K562 (cell line): Measurements from ENCODE around the gene ANKZF1. TPM values are rescaled to one million over a fixed set of nuclear protein-coding genes. Genes with fewer than 3 reads are reported as not detected.
A peak's percentile ranks its signal among the peaks of the same experiment; 100 is the strongest.

Experiments
- DPF2 ChIP-seq: fragments of 450-650 bp; IDR thresholded peaks from 2 replicates; pipeline ENCODE4 v1.6.1; 2016
- HNRNPUL1 ChIP-seq: fragments of 200-400 bp; formaldehyde crosslinking; IDR thresholded peaks from 2 replicates; pipeline ENCODE4 v1.6.1; 2017; ENCODE audit warnings: low read length
- KLF1 ChIP-seq: fragments of 450-650 bp; IDR thresholded peaks from 2 replicates; pipeline ENCODE4 v1.6.1; 2016; ENCODE audit warnings: missing genetic modification characterization, missing compliant biosample characterization
- RBM22 ChIP-seq: fragments of 200-400 bp; formaldehyde crosslinking; IDR thresholded peaks from 2 replicates; pipeline ENCODE4 v1.6.1; 2018; ENCODE audit warnings: low read length, low read depth; ENCODE audit not compliant: poor library complexity, severe bottlenecking
- SAFB ChIP-seq: fragments of 200-400 bp; formaldehyde crosslinking; IDR thresholded peaks from 2 replicates; pipeline ENCODE4 v1.6.1; 2017; ENCODE audit warnings: low read depth, low read length, borderline replicate concordance
- SREBF1 ChIP-seq: fragments of 150-350 bp; IDR thresholded peaks from 2 replicates; pipeline ENCODE4 v1.6.1; 2014; ENCODE audit warnings: antibody characterized with exemption, low read depth, low read length, borderline replicate concordance
- SRSF9 ChIP-seq: fragments of 200-400 bp; formaldehyde crosslinking; IDR thresholded peaks from 2 replicates; pipeline ENCODE4 v1.6.1; 2017; ENCODE audit warnings: low read depth, low read length, borderline replicate concordance
- TEAD2 ChIP-seq: fragments of 450-650 bp; IDR thresholded peaks from 2 replicates; pipeline ENCODE4 v1.6.1; 2016; ENCODE audit warnings: missing genetic modification characterization, control low read depth, missing compliant biosample characterization
- ZNF445 ChIP-seq: fragments of 250-450 bp; sonication (Bioruptor Pico); IDR thresholded peaks from 2 replicates; pipeline ENCODE4 v1.4.0; 2020; ENCODE audit warnings: low read depth, mild to moderate bottlenecking, moderate library complexity
- ZNF696 ChIP-seq: fragments of 250-450 bp; sonication (Bioruptor Pico); conservative IDR thresholded peaks from 2 replicates; pipeline ENCODE4 v1.4.0; 2020; ENCODE audit warnings: mild to moderate bottlenecking, moderate library complexity
- polyA plus RNA-seq, 8 experiments: library from polyadenylated mRNA; depleted of rRNA in 4 of 8; stranded (reverse) in 5 of 8; unstranded in 3 of 8; fragments of >200 nt; fragmentation: Nextera tagmentation in 2 of 8; fragmentation: Illumina TruSeq in 1 of 8; extraction: Ambion mirVana in 2 of 8; extraction: Trizol in 1 of 8; gene quantifications; 2 replicates each; pipeline versions ENCODE4 v1.2.1 to v1.2.3, GENCODE V29; 2011 to 2014; ENCODE audit warnings: inconsistent platforms in 1 of 8, missing spikeins in 1 of 8
- total RNA-seq, 7 experiments: library from RNA; depleted of rRNA in 6 of 7; stranded (reverse); fragments of >200 nt in 6 of 7; fragmentation: Illumina TruSeq in 2 of 7; extraction: Trizol in 2 of 7; gene quantifications; 2 replicates each; pipeline versions ENCODE4 v1.2.1 to v1.2.3, GENCODE V29; 2011 to 2021; ENCODE audit warnings: low replicate concordance in 1 of 7
- TF ChIP-seq, protein P1 (sequence below): fragments of 200-600 bp; sonication (generic); IDR thresholded peaks from one replicate; pipeline ENCODE4 v1.6.1; 2012; ENCODE audit warnings: mild to moderate bottlenecking, low read depth, low read length, inconsistent platforms
- TF ChIP-seq, protein P2 (sequence below): IDR thresholded peaks from 2 replicates; pipeline ENCODE4 v1.6.1; 2011; ENCODE audit not compliant: insufficient read length; ENCODE audit errors: extremely low read depth
- TF ChIP-seq, protein P3 (sequence below): sonication (generic); formaldehyde crosslinking; IDR thresholded peaks from 2 replicates; pipeline ENCODE4 v1.8.1; 2023; ENCODE audit warnings: mild to moderate bottlenecking, missing genetic modification reagents

The ANKZF1 gene
- total and polyA plus RNA-seq, 9 of the 15 experiments (the other 6 are each of a cell fraction or from before 2014, with no cell fraction given): 3.1 to 60.6 (median 31.0) TPM

DNA sequence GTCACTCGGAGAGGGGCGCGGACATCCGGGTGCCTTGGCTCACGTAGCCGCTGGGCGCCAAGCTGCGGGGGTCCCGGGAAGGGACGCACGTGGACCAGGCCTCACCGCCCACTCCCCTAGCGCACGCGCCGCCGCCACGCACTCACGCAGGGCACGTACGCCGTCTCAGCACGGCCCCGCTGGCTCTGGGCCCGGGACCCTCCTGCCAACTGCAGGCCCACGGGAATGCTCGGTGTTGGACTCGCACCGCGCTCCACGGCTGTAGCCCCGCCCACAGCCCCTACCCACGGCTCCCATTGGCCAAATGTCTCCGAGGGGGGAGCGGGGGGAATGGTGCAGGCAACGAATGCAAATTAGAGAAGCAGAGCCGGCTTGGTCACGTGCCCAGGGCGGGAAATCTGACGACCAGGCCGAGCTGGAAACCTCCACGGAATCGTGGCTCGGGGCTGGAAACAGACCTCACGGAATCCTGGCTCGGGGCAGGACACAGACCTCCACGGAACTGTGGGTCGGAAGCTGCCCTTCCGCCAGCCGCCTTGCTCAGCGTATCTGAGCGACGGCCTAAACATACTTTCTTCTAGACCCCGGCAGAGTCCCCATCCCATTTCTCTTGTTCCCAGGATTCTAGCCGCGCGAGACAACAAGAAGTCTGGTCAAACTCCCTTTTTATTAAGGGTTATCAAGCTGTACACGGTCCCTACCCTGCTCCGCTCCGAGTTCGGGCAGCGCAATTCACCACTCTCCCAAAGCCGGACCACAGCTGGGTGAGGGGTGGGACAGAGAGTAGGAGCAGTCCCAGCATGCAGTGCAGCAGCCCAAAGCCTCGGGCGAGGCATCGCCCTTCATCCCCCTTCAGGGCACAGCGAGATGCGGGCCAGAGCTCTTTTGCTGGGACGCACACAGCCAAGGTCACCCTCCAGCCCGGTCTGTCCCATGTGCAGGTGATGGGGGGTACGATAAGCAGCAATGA, 10.6 kb upstream of the ANKZF1 start, which contains the start of gene ABCB6 (continued):
- TF ChIP-seq, protein P1, sequence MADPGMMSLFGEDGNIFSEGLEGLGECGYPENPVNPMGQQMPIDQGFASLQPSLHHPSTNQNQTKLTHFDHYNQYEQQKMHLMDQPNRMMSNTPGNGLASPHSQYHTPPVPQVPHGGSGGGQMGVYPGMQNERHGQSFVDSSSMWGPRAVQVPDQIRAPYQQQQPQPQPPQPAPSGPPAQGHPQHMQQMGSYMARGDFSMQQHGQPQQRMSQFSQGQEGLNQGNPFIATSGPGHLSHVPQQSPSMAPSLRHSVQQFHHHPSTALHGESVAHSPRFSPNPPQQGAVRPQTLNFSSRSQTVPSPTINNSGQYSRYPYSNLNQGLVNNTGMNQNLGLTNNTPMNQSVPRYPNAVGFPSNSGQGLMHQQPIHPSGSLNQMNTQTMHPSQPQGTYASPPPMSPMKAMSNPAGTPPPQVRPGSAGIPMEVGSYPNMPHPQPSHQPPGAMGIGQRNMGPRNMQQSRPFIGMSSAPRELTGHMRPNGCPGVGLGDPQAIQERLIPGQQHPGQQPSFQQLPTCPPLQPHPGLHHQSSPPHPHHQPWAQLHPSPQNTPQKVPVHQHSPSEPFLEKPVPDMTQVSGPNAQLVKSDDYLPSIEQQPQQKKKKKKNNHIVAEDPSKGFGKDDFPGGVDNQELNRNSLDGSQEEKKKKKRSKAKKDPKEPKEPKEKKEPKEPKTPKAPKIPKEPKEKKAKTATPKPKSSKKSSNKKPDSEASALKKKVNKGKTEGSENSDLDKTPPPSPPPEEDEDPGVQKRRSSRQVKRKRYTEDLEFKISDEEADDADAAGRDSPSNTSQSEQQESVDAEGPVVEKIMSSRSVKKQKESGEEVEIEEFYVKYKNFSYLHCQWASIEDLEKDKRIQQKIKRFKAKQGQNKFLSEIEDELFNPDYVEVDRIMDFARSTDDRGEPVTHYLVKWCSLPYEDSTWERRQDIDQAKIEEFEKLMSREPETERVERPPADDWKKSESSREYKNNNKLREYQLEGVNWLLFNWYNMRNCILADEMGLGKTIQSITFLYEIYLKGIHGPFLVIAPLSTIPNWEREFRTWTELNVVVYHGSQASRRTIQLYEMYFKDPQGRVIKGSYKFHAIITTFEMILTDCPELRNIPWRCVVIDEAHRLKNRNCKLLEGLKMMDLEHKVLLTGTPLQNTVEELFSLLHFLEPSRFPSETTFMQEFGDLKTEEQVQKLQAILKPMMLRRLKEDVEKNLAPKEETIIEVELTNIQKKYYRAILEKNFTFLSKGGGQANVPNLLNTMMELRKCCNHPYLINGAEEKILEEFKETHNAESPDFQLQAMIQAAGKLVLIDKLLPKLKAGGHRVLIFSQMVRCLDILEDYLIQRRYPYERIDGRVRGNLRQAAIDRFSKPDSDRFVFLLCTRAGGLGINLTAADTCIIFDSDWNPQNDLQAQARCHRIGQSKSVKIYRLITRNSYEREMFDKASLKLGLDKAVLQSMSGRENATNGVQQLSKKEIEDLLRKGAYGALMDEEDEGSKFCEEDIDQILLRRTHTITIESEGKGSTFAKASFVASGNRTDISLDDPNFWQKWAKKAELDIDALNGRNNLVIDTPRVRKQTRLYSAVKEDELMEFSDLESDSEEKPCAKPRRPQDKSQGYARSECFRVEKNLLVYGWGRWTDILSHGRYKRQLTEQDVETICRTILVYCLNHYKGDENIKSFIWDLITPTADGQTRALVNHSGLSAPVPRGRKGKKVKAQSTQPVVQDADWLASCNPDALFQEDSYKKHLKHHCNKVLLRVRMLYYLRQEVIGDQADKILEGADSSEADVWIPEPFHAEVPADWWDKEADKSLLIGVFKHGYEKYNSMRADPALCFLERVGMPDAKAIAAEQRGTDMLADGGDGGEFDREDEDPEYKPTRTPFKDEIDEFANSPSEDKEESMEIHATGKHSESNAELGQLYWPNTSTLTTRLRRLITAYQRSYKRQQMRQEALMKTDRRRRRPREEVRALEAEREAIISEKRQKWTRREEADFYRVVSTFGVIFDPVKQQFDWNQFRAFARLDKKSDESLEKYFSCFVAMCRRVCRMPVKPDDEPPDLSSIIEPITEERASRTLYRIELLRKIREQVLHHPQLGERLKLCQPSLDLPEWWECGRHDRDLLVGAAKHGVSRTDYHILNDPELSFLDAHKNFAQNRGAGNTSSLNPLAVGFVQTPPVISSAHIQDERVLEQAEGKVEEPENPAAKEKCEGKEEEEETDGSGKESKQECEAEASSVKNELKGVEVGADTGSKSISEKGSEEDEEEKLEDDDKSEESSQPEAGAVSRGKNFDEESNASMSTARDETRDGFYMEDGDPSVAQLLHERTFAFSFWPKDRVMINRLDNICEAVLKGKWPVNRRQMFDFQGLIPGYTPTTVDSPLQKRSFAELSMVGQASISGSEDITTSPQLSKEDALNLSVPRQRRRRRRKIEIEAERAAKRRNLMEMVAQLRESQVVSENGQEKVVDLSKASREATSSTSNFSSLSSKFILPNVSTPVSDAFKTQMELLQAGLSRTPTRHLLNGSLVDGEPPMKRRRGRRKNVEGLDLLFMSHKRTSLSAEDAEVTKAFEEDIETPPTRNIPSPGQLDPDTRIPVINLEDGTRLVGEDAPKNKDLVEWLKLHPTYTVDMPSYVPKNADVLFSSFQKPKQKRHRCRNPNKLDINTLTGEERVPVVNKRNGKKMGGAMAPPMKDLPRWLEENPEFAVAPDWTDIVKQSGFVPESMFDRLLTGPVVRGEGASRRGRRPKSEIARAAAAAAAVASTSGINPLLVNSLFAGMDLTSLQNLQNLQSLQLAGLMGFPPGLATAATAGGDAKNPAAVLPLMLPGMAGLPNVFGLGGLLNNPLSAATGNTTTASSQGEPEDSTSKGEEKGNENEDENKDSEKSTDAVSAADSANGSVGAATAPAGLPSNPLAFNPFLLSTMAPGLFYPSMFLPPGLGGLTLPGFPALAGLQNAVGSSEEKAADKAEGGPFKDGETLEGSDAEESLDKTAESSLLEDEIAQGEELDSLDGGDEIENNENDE: no peak
- TF ChIP-seq KLF1 (tag) (no peak), RBM22 (no peak), SREBF1 (no peak), SAFB (peak; percentile 86), SRSF9 (no peak), HNRNPUL1 (no peak), ZNF696 (no peak), DPF2 (no peak), ZNF445 (no peak), TEAD2 (no peak)
- TF ChIP-seq, protein P2, sequence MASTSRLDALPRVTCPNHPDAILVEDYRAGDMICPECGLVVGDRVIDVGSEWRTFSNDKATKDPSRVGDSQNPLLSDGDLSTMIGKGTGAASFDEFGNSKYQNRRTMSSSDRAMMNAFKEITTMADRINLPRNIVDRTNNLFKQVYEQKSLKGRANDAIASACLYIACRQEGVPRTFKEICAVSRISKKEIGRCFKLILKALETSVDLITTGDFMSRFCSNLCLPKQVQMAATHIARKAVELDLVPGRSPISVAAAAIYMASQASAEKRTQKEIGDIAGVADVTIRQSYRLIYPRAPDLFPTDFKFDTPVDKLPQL: no peak
- TF ChIP-seq, protein P3, sequence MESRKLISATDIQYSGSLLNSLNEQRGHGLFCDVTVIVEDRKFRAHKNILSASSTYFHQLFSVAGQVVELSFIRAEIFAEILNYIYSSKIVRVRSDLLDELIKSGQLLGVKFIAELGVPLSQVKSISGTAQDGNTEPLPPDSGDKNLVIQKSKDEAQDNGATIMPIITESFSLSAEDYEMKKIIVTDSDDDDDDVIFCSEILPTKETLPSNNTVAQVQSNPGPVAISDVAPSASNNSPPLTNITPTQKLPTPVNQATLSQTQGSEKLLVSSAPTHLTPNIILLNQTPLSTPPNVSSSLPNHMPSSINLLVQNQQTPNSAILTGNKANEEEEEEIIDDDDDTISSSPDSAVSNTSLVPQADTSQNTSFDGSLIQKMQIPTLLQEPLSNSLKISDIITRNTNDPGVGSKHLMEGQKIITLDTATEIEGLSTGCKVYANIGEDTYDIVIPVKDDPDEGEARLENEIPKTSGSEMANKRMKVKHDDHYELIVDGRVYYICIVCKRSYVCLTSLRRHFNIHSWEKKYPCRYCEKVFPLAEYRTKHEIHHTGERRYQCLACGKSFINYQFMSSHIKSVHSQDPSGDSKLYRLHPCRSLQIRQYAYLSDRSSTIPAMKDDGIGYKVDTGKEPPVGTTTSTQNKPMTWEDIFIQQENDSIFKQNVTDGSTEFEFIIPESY (CRISPR knock-in tag): peak; percentile 66
